ENCODE data around the gene SHKBP1. TPM values are rescaled to one million over a fixed set of nuclear protein-coding genes. Genes with fewer than 3 reads are reported as not detected.

The SHKBP1 gene
- total RNA-seq, 1 experiment from 2014 or later = 25.7 TPM

- DNase-seq (ENCODE audit: extremely low read depth, low read depth) = no peak
Measured at GRCh38 chr19:40629346-40629745, 52.7 kb downstream of the SHKBP1 start.

DNA sequence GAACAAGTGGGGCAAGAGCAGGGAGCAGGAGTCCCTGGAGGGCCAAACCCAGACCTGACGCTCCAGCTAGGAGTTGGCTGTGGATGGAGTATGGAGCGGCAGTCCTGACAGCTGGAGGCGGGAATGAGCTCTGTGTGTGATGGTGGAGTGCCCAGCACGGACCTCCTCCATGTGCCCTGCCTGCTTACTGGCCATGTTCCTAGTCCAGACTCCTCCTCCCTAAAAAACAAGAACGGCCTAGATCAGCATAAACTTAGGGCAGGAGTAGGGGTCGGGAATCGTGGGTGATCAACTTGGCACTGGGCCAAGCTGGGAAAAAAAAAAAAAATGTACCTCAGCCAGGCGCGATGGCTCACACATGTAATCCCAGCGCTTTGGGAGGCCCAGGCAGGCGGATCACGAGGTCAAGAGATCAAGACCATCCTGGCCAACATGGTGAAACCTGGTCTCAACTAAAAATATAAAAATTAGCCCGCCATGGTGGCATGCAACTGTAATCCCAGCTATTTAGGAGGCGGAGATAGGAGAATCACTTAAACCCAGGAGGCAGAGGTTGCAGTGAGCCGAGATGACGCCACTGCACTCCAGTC is 54.0 kb downstream of the SHKBP1 start:
- DNase-seq (ENCODE audit: extremely low read depth, low read depth) = no peak

DNA sequence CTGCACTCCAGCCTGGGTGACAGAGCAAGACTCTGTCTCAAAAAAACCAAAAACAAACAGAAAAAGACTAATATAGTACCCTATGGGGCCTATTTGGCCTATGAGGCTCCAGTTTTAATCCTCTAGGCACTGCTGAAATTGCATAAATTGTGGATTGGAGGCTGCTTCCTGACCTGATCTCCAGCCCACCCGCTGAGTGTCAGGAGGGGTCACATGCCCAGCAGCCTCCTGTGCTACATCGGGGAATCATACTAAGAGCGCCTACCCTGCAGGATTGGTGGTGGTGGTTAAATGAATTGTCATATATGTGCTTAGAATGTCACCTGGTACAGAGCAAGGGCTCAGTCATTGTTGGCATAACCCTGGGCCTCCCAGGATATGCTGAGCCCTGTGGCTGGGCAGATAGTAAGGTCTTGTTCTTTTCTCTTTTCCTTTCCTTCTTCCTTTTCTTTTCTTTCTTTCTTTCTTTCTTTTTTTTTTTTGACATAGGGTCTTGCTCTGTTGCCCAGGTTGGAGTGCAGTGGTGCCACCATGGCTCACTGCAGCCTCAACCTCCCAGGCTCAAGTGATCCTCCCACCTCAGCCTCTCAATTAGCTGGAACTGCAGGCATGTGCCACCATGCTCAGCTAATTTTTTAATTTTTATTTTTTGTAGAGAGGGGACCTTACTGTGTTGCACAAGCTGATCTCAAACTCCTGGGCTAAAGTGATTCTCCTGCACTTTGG is 55.8 kb downstream of the SHKBP1 start:
- no peak for DNase-seq (ENCODE audit: extremely low read depth, low read depth)

DNA sequence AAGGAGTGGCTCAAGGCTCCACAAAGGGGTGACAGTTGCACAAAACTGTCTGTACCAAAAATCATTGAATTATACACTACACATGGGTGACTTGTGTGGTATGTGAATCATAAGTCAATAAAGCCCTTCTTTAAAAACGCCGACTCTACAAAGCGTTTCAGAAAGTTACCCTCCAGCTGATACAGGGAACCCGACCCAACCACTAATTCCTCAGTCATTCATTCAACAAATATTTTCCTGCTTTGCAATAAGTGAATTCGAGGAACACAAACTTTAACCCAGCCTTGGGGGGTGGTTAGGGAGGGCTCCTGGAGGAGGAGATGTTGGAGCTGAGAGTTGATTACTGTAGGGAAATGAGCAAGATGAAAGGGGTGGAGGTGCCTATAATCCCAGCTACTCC is 56.5 kb downstream of the SHKBP1 start:
- DNase-seq (ENCODE audit: extremely low read depth, low read depth) = no peak

DNA sequence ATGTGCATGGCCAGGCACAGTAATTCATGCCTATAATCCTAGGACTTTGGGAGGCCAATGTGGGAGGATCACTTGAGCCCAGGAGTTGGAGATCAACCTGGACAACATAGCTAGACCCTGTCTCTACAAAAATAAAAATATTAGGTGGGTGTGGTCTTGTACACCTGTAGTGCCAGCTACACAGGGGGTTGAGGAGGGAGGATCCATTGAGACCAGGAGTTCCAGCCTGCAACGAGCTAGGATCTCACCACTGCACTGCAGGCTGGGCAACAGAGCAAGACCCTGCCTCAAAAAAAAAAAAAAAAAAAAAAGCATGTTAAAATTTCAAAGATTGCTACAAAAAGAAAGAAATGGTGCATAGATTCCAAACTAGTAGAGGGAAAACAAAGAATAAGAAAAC is 61.7 kb downstream of the SHKBP1 start:
- DNase-seq (ENCODE audit: extremely low read depth, low read depth) = no peak

DNA sequence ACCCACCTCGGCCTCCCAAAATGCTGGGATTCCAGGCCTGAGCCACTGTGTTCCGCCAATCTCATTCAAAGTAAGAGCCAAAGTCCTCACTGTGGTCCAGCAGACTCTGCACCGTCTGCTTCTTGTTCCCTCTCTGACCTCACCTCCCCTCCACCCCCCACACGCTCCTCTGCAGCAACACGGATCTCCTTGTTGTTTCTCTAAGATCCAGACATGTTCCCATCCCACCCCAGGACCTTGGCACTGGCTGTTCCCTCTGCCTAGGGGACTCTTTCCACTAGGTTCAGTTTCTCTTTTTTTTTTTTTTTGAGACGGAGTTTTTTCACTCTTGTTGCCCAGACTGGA is 62.9 kb downstream of the SHKBP1 start:
- no peak for DNase-seq (ENCODE audit: extremely low read depth, low read depth)

GRCh38 chr19:40640744-40641143 is 64.1 kb downstream of the SHKBP1 start:
- no peak for DNase-seq (ENCODE audit: extremely low read depth, low read depth)

Other genes starting within 250 kb of the SHKBP1 start
- gene C19orf47, start 228.5 kb upstream of the SHKBP1 start, total RNA-seq (2014; rRNA removed; shearing (Covaris generic)) = 2.9 and 4.9 TPM in 2 replicates
- gene PLD3, start 228.2 kb upstream of the SHKBP1 start, total RNA-seq (2014; rRNA removed; shearing (Covaris generic)) = 110 and 113 TPM in 2 replicates
- not detected in 2 replicates for gene HIPK4, start 186.7 kb upstream of the SHKBP1 start, total RNA-seq (2014; rRNA removed; shearing (Covaris generic))
- 2.3 and 2.6 TPM in 2 replicates for gene PRX, start 163.5 kb upstream of the SHKBP1 start, total RNA-seq (2014; rRNA removed; shearing (Covaris generic))
- gene SERTAD1, start 150.9 kb upstream of the SHKBP1 start, total RNA-seq (2014; rRNA removed; shearing (Covaris generic)) = 6.3 TPM in 2 replicates
- gene SERTAD3, start 132.5 kb upstream of the SHKBP1 start, total RNA-seq (2014; rRNA removed; shearing (Covaris generic)) = 12.3 and 17.3 TPM in 2 replicates
- gene BLVRB, start 111.1 kb upstream of the SHKBP1 start, total RNA-seq (2014; rRNA removed; shearing (Covaris generic)) = 181 and 210 TPM in 2 replicates
- gene SPTBN4, start 109.9 kb upstream of the SHKBP1 start, total RNA-seq (2014; rRNA removed; shearing (Covaris generic)) = 0.82 and 2.8 TPM in 2 replicates
- 24.2 and 29.9 TPM in 2 replicates for gene LTBP4, start 24.5 kb downstream of the SHKBP1 start, total RNA-seq (2014; rRNA removed; shearing (Covaris generic))
- 9.8 and 10.8 TPM in 2 replicates for gene NUMBL, start 113.8 kb downstream of the SHKBP1 start, total RNA-seq (2014; rRNA removed; shearing (Covaris generic))
- gene COQ8B, start 140.0 kb downstream of the SHKBP1 start, total RNA-seq (2014; rRNA removed; shearing (Covaris generic)) = 22.9 and 30.7 TPM in 2 replicates
- gene ITPKC, start 140.2 kb downstream of the SHKBP1 start, total RNA-seq (2014; rRNA removed; shearing (Covaris generic)) = 5.2 and 6.2 TPM in 2 replicates
- 1.6 and 2.1 TPM in 2 replicates for gene ACTMAP, start 173.6 kb downstream of the SHKBP1 start, total RNA-seq (2014; rRNA removed; shearing (Covaris generic))
- gene SNRPA, start 174.3 kb downstream of the SHKBP1 start, total RNA-seq (2014; rRNA removed; shearing (Covaris generic)) = 185 and 211 TPM in 2 replicates
- not detected in 2 replicates for gene MIA, start 198.6 kb downstream of the SHKBP1 start, total RNA-seq (2014; rRNA removed; shearing (Covaris generic))
- gene RAB4B, start 201.4 kb downstream of the SHKBP1 start, total RNA-seq (2014; rRNA removed; shearing (Covaris generic)) = 7.4 and 9.7 TPM in 2 replicates
- 20.7 and 25.0 TPM in 2 replicates for gene EGLN2, start 222.3 kb downstream of the SHKBP1 start, total RNA-seq (2014; rRNA removed; shearing (Covaris generic))